HCT116 (cell line): ENCODE measurements around the gene KIAA0930.

Experiments
- EZH2 ChIP-seq: fragments of 200-600 bp; sonication (generic); IDR thresholded peaks from 2 replicates; pipeline ENCODE4 v1.6.1; 2017; ENCODE audit warnings: antibody characterized with exemption, mixed run types
- EZH2phosphoT487 ChIP-seq: fragments of 200-600 bp; IDR thresholded peaks from 2 replicates; pipeline ENCODE4 v1.6.1; 2018; ENCODE audit warnings: antibody characterized with exemption, borderline replicate concordance
- FOSL1 ChIP-seq: IDR thresholded peaks from 2 replicates; pipeline ENCODE4 v1.6.1; 2012; ENCODE audit warnings: low read depth
- JUND ChIP-seq: IDR thresholded peaks from 2 replicates; pipeline ENCODE4 v1.6.1; 2012
- POLR2A ChIP-seq: IDR thresholded peaks from 2 replicates; pipeline ENCODE4 v1.7.0; 2011; ENCODE audit warnings: borderline replicate concordance; ENCODE audit not compliant: insufficient read depth, insufficient read length; ENCODE audit errors: extremely low read depth
- POLR2AphosphoS5 ChIP-seq: IDR thresholded peaks from 2 replicates; pipeline ENCODE4 v1.6.1; 2011; ENCODE audit warnings: mild to moderate bottlenecking, low read depth, low read length, moderate library complexity
- RAD21 ChIP-seq: IDR thresholded peaks from 2 replicates; pipeline ENCODE4 v1.6.1; 2012; ENCODE audit warnings: low read depth, mild to moderate bottlenecking
- SP1 ChIP-seq: IDR thresholded peaks from 2 replicates; pipeline ENCODE4 v1.6.1; 2012; ENCODE audit warnings: low read depth
- ZNF274 ChIP-seq: fragments of 200-500 bp; sonication (Bioruptor generic); IDR thresholded peaks from 2 replicates; pipeline ENCODE4 v1.6.1; 2014; ENCODE audit warnings: mild to moderate bottlenecking, low read depth, low read length, inconsistent platforms
- TF ChIP-seq, protein P1 (sequence below), 3 experiments: fragments of 200-600 bp in 1 of 3; sonication (generic) in 1 of 3; IDR thresholded peaks in 2 of 3; conservative IDR thresholded peaks in 1 of 3; 2 replicates each; pipeline ENCODE4 v1.5.1; 2012 to 2017; ENCODE audit warnings: low read depth in 2 of 3, low read length in 2 of 3, antibody characterized with exemption in 1 of 3, borderline replicate concordance in 1 of 3, control low read depth in 1 of 3, mild to moderate bottlenecking in 1 of 3, mixed read lengths in 1 of 3, mixed run types in 1 of 3, moderate library complexity in 1 of 3; ENCODE audit not compliant: insufficient read depth in 1 of 3
- TF ChIP-seq, protein P2 (sequence below): IDR thresholded peaks from 2 replicates; pipeline ENCODE4 v1.6.1; 2012; ENCODE audit warnings: low read depth

DNA sequence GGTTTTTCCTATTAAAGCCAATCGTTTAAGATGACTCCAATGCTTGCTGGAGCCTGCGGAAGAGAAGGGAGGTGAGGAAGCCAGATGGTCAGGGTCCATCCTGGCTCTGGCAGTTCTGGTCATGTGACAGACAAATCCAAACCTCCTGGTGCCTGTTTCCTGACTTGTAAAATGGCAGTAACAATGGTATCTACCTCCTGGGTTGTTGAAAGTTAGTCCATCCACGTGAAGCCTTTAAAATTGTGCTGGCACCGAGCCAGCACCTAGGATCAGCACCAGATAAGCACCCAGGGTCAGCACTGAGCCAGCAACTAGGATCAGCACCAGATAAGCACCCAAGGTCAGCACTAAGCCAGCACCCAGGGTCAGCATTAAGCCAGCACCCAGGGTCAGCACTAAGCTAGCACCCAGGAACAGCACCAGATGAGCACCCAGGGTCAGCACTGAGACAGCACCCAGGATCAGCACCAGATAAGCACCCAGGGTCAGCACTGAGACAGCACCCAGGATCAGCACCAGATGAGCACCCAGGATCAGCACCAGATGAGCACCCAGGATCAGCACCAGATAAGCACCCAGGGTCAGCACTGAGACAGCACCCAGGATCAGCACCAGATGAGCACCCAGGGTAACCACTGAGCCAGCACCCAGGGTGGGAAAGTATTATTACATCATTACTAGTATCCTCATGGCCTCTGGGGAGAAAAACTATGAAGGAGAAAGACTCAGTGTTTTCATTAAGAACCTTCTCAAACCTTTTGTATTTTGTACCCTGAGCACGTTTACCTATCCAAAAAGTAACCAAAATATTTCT lies 17.2 kb downstream of the KIAA0930 start:
- no peak for TF ChIP-seq RAD21
- TF ChIP-seq, protein P1, sequence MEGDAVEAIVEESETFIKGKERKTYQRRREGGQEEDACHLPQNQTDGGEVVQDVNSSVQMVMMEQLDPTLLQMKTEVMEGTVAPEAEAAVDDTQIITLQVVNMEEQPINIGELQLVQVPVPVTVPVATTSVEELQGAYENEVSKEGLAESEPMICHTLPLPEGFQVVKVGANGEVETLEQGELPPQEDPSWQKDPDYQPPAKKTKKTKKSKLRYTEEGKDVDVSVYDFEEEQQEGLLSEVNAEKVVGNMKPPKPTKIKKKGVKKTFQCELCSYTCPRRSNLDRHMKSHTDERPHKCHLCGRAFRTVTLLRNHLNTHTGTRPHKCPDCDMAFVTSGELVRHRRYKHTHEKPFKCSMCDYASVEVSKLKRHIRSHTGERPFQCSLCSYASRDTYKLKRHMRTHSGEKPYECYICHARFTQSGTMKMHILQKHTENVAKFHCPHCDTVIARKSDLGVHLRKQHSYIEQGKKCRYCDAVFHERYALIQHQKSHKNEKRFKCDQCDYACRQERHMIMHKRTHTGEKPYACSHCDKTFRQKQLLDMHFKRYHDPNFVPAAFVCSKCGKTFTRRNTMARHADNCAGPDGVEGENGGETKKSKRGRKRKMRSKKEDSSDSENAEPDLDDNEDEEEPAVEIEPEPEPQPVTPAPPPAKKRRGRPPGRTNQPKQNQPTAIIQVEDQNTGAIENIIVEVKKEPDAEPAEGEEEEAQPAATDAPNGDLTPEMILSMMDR (IDR thresholded peaks at IDR 0.05 in 2 of 3, conservative IDR thresholded peaks at IDR 0.05 in 1 of 3; ENCODE audit: borderline replicate concordance in 1 of 3, insufficient read depth in 1 of 3, low read depth in 2 of 3, low read length in 2 of 3), result no peak
- no peak for TF ChIP-seq EZH2
- TF ChIP-seq POLR2A, result no peak
- no peak for TF ChIP-seq SP1
- TF ChIP-seq ZNF274, result no peak
- TF ChIP-seq EZH2phosphoT487, result no peak
- no peak for TF ChIP-seq JUND
- TF ChIP-seq FOSL1, result no peak
- no peak for TF ChIP-seq POLR2AphosphoS5
- TF ChIP-seq, protein P2, sequence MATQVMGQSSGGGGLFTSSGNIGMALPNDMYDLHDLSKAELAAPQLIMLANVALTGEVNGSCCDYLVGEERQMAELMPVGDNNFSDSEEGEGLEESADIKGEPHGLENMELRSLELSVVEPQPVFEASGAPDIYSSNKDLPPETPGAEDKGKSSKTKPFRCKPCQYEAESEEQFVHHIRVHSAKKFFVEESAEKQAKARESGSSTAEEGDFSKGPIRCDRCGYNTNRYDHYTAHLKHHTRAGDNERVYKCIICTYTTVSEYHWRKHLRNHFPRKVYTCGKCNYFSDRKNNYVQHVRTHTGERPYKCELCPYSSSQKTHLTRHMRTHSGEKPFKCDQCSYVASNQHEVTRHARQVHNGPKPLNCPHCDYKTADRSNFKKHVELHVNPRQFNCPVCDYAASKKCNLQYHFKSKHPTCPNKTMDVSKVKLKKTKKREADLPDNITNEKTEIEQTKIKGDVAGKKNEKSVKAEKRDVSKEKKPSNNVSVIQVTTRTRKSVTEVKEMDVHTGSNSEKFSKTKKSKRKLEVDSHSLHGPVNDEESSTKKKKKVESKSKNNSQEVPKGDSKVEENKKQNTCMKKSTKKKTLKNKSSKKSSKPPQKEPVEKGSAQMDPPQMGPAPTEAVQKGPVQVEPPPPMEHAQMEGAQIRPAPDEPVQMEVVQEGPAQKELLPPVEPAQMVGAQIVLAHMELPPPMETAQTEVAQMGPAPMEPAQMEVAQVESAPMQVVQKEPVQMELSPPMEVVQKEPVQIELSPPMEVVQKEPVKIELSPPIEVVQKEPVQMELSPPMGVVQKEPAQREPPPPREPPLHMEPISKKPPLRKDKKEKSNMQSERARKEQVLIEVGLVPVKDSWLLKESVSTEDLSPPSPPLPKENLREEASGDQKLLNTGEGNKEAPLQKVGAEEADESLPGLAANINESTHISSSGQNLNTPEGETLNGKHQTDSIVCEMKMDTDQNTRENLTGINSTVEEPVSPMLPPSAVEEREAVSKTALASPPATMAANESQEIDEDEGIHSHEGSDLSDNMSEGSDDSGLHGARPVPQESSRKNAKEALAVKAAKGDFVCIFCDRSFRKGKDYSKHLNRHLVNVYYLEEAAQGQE, result no peak
